ENCODE measurements around the gene DST.
A peak's percentile ranks its signal among the peaks of the same experiment; 100 is the strongest.
"Not testable (repeated sequence)": the region's sequence is repeated elsewhere in the genome, so short reads cannot be mapped to it uniquely, and the experiment has no call there.

The DST gene

DNA sequence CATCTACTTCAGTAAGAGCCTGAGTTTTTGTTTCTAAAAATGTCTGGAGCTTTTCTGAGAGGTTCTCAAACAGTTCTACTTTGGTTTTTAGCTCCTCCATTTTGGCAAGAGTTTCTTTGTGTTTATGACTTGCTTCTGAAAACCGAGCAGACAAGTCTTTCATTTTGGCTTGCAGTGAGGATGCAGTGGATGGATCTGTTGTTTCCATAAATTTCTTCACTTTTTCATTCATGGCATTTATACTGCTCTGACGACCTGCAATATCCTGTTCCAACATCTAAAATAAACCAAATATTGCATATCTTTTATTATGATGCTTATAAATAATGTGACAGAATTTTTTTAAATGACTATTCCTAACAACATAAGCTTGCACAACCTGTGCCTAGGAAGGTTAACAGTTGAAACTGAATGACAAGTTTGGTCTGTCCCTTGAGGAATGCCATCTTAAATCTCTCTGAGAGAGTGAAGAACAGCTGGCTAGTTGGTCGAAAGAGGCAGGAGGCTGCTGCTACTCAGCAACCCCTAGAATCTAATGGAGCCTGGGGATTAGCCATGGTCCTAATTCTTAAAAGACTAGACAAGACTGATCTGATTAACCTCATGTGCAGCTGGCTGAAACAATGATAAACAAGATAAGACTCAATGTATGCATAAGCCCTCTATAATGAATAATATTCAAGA, 69.8 kb downstream of the DST start:
- no peak for DNase-seq (ENCODE audit: low read depth in 3 of 3)

DNA sequence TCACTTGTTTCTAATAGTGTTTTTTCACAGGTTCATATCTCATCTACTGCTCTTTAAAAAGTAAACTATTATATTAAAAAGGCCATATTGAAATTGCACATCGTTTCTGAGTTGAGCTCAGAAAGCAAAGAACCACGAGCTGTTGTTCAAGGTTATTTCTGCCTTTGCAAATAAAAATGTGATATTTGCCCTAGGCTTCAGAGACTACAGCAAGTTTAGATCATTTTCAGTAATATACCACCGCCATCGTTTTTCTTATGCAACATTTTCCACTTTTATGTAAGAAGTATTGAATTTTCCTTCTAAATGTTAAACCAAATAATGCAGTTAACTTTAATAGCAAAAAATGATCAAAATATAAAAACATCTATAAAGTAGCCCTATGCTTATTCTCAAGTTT, 71.1 kb downstream of the DST start:
- no peak for DNase-seq (ENCODE audit: low read depth in 3 of 3)

DNA sequence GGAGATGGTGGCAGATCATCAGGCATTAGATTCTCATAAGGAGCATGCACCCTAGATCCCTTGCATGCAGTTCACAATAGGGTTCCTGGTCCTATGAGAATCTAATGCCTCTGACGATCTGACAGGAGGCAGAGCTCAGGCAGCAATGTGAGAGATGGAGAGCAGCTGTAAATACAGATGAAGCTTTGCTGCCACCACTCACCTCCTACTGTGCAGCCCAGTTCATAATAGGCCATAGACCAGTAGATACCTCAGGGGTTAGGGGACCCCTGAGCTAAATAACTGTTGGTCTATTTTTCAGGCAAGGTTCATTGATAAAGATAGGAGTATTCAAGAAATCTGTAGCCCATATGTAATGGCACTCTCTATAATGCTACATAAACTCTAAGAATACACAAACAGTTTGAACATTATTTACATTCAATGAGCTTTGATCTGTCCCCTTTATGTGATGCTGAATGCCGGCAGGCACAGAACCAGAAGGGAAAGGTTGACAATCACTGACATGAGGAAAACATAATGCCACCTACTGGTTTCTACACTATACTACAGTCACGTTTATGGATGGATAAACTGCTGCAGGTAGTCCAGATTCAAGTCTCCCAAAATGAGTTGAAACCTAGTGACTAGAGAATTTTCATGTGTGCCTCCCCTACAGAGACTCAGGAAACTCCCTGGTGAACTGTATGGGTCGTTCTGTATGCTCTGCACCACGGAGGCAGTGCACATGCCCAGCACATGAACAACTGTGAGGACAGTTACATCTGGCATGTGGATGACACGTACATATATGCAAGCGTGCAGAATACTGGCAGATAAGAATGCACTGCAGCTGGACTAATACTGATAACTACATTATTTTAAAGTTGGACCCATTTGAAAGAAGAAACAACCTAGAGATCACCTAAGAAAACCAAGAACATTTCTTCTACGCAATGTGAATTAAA, 72.0 kb downstream of the DST start:
- DNase-seq (ENCODE audit: low read depth in 3 of 3): no peak

DNA sequence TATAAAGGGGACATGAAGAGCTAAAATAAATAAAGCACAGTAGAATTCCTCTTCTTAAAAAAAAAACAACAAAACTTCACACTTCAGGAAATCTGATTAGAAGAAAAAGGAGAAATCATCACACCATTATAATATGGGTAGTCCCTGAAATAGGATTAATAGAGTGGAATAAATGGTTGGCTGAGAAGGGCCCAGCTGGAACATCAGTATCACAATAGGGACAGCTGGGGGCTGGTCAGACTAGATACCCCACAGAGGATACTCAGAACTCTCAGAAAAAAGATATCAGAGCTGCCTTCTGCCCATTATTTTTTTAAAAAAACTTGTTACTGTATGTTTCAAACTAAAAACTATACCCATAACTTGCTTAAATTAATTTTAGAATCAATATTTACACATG, 75.2 kb downstream of the DST start:
- no peak for DNase-seq (ENCODE audit: low read depth in 3 of 3)

DNA sequence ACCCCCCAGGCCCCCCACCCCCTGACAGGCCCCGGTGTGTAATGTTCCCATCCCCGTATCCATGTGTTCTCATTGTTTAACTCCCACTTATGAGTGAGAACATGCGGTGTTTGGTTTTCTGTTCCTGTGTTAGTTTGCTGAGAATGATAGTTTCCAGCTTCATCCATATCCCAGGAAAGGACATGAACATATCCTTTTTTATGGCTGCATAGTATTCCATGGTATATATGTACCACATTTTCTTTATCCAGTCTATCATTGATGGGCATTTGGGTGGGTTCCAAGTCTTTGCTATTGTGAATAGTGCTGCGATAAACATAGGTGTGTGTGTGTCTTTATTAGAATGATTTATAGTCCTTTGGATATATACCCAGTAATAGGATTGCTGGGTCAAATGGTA, 80.0 kb downstream of the DST start:
- DNase-seq (ENCODE audit: low read depth in 3 of 3): not testable (repeated sequence)

DNA sequence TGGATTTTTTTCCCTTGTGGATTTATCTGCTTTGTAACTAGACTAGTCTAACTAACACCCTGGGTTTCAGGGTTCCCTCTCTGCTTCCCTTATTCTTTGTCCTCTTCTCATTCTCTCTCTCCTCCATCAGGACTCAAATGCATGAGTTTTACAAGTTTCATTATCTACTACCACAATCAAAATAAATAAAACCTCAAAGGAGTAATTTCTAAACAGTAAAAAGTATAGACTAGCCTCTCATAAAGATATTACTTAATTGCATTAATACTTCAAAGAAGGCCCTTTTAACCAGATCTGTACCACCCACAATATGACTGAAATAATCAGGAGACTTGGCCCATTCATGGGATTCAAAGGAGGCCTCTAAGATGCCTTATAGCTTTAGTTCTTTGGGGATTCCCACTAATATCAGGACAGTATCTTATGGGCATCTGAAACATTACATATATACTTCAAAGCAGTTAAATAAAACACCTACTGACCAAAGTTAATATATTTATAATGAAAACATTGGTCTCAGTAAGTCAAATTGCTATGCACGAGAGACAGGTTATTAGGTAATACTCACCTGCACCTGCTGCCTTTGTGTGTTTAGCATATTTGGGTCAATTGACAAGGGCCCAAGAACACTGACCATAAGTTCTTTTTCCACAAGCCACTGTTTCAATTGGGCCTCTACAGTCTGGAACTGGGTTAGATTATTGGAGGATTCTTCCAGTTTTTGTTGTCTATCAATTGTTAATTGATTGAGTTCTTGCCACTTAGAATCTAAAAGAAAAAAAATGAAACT, 85.7 kb downstream of the DST start:
- no peak for DNase-seq (ENCODE audit: low read depth in 3 of 3)

DNA sequence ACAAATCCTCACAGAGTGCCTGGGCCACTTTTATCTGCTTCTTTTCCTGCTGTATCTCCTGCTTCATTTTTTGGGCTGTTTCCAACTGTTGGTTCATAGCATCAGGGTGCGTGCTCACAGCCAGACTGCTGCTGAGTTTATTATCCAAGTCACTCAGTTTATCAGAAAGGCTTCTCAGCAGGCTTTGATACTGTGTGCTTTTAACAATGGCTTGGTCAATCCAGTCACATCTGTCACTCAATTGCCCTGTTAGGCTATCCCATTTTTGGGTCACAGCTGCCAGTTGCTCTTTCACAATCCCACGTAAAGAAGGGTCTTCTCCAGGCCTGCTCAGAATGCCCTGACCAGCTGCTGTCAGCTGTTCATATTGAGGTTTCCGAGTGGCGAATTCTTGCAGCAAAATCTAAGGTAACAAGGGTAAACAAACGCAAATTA, 87.2 kb downstream of the DST start:
- no peak for DNase-seq (ENCODE audit: low read depth in 3 of 3)

DNA sequence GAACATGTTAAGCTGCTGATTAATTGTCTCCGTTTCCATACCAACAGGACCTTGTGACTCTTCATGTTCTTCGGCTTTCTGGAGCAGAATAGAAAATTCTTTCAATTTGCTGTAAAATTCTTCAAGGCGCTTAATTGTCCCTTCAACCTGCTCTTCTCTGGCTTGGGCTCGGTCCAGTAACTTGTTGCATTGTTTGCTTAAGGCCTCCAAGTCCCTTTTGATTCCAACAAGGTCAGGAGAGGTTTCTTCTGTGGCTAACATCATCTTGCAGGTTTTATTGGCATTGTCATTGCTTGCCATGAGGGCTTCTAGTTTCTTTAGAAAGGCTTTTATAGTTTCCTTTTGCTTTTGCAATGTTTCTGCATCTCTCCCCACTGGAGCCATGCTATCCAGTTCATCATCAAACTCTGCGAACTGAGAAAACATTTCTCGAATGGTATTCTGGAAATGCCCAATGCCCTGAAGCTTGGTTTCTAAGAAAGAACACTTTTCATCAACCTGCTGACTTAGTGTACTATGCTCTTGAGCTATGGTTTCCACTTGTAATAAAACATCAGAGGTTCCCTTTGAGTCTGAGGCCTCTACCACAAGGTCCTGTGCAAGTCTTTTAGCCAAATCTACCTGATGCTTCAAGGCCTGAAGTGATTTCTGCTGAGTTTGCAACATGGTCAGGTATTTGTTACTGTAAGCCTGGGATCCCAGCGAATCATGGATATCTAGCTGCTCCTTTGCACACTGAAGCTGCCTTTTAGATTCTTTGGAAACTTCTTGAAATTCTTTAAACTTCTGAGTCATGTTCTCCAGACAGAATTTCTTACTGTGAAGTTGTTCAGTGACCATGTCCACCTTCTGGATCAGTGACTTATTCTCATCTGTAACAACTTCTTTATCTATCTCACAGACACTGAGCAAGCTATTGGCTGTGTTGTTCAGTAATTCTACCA, 90.2 kb downstream of the DST start:
- DNase-seq (ENCODE audit: low read depth in 3 of 3): no peak

DNA sequence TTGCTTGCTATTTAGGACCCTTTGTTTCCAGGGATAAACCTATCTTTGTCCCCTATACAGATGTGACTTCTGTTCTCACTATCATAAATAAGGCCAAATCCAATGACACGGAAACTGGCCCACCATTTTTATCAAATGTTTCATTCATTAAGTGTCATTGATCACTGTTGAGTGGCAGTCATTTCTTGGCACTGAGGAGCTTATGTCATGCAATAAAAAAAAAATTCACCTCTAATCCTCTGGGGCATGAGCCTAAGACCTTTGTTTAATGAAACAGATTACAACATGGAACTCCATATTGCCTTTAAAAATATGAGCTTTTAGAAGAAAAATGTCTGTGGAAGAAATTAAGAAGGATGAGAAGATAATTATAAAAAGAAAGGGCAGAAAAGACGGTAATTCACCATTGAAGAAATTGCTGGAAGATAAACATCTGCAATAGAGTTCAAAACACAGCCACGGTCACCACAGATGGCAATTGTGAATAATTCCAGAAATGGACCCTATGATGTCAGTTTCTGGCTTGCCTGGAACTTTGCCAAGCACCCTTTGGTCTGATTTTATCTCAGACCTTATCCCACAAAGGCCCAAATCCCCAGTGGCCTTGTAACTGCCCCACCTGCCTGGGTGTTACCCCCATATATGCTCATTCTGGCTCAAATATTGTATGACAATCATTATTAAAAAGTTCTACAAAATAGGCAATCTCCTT, 91.1 kb downstream of the DST start:
- DNase-seq (ENCODE audit: low read depth in 3 of 3): no peak

DNA sequence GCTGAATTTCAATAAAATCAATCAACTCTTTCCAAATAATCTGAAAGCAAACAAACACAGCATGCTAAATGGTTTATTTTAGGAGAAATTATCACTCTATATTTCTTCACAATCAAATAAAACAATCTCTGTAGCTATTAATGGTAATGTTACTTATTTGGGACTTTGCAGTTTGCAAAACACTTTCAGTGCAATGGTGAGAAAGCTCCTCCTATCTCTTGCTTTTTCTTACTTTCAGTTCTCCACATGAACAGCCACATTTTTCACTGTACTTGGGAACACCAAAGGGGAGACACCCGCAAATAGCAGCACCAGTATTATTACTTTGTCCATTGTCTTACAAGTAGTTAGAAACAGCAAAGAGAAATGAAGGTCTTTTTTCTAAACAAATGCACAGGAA, 92.4 kb downstream of the DST start:
- no peak for DNase-seq (ENCODE audit: low read depth in 3 of 3)

DNA sequence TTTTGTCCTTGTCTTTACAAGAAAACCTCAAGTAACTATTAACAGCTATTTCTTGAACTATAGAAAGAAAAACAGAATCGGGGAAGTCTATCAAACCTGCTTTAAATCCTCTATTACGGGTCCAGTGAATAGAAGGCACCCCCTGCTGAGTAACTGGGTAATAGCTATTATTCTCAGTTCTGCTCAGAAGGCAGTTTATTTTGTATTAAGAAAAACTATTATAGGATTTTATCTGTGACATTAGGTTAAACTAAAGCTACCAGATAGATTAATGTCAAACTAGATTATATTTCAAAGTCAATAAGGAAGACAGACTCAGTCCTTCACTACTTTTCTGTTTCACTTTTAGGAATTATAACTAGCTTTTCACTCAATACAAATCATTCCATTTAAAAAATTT, 93.7 kb downstream of the DST start:
- no peak for DNase-seq (ENCODE audit: low read depth in 3 of 3)

DNA sequence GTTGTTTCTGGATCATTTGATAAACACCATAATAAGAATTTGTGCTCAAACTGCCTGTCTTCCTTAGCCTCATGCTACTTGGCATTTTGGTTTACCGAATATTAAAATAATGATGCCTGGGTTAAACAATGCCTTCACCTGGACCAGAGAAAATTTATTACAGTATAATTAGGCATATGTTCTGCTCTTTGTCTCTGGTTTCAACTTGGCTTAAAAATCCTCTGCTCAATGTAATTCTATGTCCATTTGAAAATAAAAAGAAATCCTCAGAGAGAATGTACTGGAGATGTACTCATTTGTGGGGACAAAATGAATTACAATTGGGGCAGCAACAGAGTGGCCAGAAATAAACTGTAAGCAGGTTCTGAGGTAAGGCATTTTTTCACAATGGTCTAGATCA, 95.0 kb downstream of the DST start:
- no peak for DNase-seq (ENCODE audit: low read depth in 3 of 3)

DNA sequence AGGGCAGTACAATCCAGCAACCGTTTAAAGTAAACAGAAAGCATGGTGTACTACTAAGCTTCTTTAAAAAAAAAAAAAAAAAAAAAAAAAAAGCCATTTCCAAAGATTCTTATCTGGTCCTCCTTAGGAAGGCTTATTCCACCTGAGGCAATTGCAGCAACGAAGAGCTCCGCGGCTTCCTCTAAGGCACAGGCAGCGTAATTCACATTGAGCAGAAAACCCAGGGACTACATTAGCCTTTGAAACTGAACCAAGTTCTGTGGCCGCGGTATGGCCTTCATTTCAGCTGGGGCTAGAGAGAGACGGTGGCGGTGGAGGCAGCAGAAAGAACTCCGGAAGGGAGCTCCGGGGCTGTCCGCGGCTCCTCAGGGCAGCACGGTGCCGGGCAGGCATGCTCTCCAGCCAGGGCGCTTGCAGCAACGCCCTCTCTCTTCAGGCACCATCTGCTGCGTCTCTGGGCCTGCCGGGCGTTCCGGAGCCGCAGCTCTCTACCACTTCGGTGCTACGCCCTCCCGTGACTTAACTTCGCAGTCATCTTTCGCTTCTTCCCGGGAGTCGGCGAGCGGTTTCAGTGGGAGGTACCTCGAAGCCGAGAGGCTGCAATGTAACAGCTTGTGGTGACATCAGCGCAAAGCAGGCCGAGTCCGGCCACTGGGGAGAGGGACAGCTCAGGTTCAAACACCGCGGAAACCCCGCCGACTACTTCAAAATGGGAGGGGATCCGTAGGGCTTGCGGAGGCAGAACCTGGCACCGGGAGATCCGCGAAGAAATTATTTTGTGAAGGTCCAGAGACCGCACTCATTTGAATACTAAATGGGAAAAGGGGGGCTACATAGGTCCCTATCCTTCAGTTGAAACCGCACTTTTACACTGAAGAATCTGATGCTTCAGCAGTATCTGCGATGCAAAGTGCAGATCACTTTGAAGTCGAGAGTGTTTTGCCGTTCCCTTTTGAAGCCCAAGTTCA, 100.0 kb downstream of the DST start:
- DNase-seq (ENCODE audit: low read depth in 3 of 3): peak; percentile 19 to 41 (median 38)

DNA sequence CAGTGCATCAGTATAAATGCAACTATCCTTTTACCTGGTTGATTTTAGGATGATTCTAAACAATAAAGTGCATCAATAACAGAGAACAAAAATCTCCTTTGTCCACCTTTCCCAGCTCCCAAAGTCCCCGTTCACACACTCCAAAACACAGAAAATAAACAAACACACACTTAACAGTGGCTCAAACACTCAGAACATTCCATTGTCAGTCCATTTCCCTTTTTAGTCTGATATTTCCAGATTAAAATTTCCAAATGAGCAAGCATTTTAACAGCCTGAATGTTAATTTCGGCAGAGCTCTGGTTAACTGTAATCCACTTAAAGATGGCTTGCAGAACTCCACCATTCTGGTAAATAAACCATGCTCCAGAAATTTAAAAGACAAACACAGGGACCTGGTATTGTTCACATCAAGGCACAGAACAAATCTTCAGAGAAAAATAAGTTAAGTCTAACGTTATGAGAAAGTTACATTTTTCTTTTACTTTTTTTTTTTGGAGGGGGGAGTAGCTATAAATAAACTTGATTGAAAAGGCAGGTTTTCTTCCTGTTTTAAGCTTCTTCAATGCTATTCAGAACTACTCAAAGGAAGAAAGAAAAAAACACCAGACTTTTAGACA, 100.8 kb downstream of the DST start:
- DNase-seq (ENCODE audit: low read depth in 3 of 3): no peak

DNA sequence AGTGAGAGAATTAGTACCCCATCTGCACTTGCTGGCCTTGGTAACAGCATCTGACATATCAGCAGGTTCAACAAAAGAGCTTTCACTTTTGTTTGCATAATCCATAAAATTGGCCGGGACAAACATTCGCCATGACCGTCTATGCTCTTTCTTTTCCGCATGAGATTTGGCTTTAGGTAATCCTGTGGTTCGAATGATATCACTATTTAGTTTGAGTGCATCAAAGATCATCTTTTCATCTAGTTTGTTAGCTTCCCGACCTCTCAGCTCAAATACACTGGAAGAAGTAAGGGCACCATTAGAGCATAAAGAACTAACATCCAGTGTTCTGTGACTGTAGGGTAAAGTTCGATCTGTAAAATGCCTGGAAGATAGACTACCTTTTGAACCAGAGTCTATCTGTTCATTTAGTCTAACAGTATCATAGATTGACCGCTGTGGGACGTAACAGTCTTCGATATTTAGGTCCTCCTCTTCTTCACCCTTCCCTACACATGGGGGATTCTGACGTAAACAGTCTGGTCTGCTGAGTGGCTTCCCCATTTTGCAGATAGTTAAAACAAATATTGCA, 101.6 kb downstream of the DST start:
- DNase-seq (ENCODE audit: low read depth in 3 of 3): no peak

DNA sequence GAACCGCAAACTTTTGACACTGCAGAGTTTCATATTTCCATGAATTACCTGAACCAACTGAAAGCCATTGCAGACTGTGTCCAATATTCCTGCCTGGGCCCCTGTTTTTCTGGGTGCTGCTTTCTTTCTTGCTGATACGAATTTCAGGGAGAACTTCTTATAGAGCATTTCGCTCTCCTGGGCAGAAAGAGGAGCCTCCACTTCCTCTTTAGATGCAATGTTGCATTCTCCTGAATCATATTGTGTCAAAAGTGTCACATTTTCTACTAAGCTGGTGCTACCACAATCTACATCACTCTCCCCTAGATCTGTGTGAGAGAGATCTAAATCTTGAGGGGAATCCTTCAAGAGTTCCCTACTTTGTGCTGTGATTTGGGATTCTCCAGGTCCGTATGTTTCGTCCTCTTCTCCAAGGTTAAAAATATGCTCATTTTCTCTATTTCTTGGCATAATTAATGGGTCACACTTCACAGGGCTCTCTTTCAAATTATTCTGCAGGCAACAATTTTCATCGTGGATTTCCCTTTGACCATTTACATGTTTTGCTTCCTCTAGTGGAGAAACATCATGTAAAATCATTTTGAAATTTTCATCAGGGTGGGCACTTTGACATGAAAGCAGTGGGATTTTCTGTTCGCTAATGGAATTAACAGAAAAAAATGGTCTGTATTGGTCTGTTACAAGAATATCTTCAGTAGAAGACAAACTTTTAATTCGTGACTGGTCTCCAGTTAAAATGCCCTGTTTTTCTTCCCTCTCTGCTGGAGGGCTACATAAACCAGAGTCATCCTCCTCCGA, 102.3 kb downstream of the DST start:
- DNase-seq (ENCODE audit: low read depth in 3 of 3): no peak

DNA sequence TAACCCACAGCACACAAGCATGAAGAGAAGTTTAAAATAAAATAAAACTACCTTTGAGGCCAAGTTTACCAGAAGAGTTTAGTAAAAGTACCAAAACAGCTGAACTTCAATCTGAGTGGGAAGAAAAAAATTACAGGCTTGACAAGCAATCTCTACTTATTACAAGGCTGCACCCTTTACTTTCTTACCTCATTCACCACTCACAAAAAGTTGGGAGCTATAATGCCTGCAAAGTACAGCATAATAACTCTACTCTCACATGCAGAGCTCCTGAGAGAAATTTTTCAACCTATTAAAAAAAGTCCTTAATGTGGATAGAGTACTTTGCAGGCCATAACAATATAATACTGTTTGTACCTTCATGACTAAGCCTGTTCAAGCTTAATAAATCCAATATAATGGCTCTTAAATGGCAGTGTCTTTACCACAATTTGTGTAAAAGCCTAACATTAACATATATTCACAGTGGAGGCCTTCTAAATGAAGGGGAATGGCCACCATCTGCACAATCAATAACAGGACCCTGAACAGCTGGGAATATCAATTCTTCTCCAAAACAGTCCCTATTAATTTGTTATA, 103.1 kb downstream of the DST start:
- DNase-seq (ENCODE audit: low read depth in 3 of 3): no peak
